ENCODE data around the gene SLC35F3.

Gene SLC35F3

DNA sequence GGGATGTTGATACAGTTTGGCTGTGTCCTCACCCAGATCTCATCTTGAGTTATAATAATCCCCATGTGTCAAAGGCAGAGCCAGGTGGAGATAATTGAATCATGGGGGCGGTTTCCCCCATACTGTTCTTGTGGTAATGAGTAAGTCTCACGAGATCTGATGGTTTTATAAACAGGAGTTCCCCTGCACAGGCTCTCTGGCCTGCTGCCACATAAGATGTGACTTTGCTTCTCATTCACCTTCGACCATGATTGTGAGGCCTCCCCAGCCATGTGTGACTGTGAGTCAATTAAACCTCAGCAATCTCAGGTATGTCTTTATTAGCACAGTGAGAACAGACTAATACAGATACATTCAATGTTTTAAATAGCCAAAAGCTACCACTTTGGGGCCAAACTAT is 41.1 kb downstream of the SLC35F3 start:
- TF ChIP-seq, protein P1, sequence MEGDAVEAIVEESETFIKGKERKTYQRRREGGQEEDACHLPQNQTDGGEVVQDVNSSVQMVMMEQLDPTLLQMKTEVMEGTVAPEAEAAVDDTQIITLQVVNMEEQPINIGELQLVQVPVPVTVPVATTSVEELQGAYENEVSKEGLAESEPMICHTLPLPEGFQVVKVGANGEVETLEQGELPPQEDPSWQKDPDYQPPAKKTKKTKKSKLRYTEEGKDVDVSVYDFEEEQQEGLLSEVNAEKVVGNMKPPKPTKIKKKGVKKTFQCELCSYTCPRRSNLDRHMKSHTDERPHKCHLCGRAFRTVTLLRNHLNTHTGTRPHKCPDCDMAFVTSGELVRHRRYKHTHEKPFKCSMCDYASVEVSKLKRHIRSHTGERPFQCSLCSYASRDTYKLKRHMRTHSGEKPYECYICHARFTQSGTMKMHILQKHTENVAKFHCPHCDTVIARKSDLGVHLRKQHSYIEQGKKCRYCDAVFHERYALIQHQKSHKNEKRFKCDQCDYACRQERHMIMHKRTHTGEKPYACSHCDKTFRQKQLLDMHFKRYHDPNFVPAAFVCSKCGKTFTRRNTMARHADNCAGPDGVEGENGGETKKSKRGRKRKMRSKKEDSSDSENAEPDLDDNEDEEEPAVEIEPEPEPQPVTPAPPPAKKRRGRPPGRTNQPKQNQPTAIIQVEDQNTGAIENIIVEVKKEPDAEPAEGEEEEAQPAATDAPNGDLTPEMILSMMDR (IDR thresholded peaks at IDR 0.05; ENCODE audit: low read depth, low read length, missing control alignments) = no peak
- no peak for DNase-seq (ENCODE audit: extremely low read depth, low read depth)

DNA sequence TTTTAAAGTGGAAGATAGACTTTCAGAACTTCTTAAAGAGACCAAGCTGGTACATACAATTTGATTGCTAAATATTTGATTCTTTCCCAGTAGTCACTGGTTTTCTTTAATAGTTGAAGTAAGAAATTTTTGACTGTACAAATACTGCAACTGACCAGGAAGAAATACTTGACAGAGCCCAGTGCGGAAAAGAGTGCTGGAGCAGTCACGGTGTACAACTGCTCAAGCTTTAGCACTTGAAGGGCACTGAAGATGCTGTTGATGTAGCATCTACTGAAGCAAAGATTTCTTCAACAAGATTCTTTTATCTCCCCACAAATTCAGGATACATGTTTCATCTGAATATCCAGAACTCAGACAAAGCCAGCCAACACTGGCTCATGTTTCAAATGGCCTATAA is 41.5 kb downstream of the SLC35F3 start:
- DNase-seq (ENCODE audit: extremely low read depth, low read depth) = no peak
- H3K4me3 ChIP-seq (replicated peaks; ENCODE audit: low read depth, low read length) = no peak overlapping the region
- TF ChIP-seq, protein P1 (IDR thresholded peaks at IDR 0.05; ENCODE audit: low read depth, low read length, missing control alignments) = no peak

More for the DNA sequence above, 41.1 kb downstream of the SLC35F3 start:
- no peak overlapping the region for H3K4me3 ChIP-seq (replicated peaks; ENCODE audit: low read depth, low read length)

DNA sequence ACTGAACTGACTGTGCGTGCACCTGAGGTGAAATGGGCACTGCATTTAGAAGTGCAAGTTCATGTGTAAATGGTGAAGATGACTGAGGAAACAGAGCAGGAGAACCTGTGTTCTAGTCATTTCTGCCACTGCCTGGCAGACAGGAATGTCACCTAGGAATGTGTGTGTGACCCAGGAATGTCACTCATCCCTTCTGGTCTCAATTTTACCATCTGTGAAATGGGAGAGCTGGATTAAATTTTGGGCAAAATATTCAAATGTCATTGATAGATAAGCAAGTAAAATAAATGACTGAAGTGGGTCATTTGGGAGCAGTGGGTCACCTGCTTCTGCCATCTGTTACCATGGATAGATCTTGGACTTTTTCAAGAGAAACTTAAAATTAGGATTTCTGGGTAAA is 42.2 kb downstream of the SLC35F3 start:
- TF ChIP-seq, protein P1 (IDR thresholded peaks at IDR 0.05; ENCODE audit: low read depth, low read length, missing control alignments) = no peak
- no peak for DNase-seq (ENCODE audit: extremely low read depth, low read depth)
- no peak overlapping the region for H3K4me3 ChIP-seq (replicated peaks; ENCODE audit: low read depth, low read length)

DNA sequence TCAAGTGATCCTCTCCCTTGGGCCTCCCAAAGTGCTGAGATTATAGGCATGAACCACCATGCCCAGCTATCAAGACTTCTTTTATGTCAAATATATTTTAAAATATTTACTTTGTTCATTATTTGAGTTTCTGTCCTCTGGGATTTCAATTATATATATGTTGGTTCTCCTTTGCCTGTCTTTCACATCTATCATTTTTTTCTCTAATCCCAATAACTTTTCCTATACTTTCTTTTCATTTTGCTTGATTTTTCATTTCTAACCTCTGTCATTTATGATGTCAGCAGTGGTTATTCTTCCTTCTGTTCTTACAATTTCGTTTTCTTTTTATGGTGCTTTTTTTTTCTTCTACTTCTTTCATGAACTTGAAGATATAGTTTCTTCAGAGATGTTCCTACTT is 47.3 kb downstream of the SLC35F3 start:
- DNase-seq (ENCODE audit: extremely low read depth, low read depth) = no peak
- no peak overlapping the region for H3K4me3 ChIP-seq (replicated peaks; ENCODE audit: low read depth, low read length)
- TF ChIP-seq, protein P1 (IDR thresholded peaks at IDR 0.05; ENCODE audit: low read depth, low read length, missing control alignments) = no peak

DNA sequence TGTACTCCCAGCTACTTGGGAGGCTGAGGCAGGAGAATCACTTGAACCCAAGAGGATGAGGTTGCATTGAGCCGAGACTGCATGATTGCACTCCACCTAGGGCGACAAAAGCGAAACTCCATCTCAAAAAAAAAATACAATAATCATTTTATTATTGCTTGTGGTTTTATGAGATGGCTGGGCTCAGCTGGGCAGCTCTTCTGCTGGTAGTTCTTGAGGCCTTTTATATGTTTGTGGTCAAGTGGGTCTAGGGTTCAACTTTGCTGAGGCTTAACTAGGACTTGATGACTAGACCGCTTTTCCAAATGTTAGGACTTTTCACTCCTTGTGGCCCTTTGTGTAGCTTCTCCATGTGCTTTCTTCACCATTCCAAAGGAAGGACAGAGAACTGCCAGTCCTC is 53.2 kb downstream of the SLC35F3 start:
- H3K4me3 ChIP-seq (replicated peaks; ENCODE audit: low read depth, low read length) = no peak overlapping the region
- TF ChIP-seq, protein P1 (IDR thresholded peaks at IDR 0.05; ENCODE audit: low read depth, low read length, missing control alignments) = no peak
- DNase-seq (ENCODE audit: extremely low read depth, low read depth) = no peak

DNA sequence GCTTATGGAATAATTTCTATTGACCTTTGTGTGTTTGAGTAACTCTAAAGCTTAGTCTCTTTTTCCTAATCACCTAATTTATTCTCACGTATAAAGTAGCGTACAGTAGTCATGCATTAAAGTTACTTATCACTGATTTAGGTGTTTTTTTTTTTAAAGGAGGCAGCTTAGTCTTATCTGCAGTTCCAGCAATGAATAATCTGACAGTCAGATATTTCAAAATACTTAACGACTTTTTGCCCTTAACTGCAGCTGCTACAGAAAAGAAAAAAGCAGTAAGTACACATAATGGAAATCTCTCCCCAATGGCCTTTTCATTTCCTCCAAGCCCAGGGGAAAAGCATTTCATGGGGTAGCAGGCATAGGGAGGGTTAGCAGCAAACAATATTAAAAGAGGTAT is 54.6 kb downstream of the SLC35F3 start:
- H3K4me3 ChIP-seq (replicated peaks; ENCODE audit: low read depth, low read length) = no peak overlapping the region
- no peak for DNase-seq (ENCODE audit: extremely low read depth, low read depth)
- TF ChIP-seq, protein P1 (IDR thresholded peaks at IDR 0.05; ENCODE audit: low read depth, low read length, missing control alignments) = no peak

DNA sequence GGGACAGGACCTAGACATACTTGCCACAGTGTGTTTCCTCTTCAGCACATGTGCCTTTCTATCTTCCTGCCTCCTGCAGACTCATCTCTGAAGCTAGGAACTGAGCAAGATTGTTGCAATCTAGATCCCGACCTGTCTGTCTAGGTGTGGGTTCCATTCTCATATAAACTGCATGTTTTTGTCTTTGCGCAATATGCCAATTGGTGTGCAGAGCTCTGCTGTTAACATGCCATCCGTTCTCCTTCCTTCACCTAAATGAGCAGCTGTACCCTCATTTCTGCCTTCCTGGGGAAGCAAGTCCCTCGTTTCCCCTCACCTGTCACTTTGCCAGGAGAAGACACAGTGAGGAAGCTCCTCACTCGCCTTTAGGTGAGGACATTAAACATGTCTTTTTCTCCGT is 55.5 kb downstream of the SLC35F3 start:
- no peak for DNase-seq (ENCODE audit: extremely low read depth, low read depth)
- no peak overlapping the region for H3K4me3 ChIP-seq (replicated peaks; ENCODE audit: low read depth, low read length)
- TF ChIP-seq, protein P1 (IDR thresholded peaks at IDR 0.05; ENCODE audit: low read depth, low read length, missing control alignments) = no peak

Data from HFF-Myc (cell line).